B cell (primary cell): ENCODE results near the gene LRRC4B. TPM values are rescaled to one million over a fixed set of nuclear protein-coding genes. Genes with fewer than 3 reads are reported as not detected.

Source experiments
- ATAC-seq: fragments of 200-7000 bp; cut with Tn5 transposase; one replicate; pipeline ENCODE4 v1.10.0; 2021; ENCODE audit warnings: low read depth, mild to moderate bottlenecking, moderate number of reproducible peaks, moderate library complexity
- CTCF ChIA-PET: fragments of 350-600 bp; sonication (Branson Sonifier 250); formaldehyde crosslinking; loops from one replicate; lab custom pipeline; 2021; ENCODE audit warnings: antibody characterized with exemption, inconsistent platforms; lab: Charles Lee
- POLR2A ChIA-PET: fragments of 350-600 bp; sonication (Branson Sonifier 250); formaldehyde crosslinking; loops from one replicate; lab custom pipeline; 2021; ENCODE audit warnings: antibody characterized with exemption; lab: Charles Lee
- DNase-seq: peaks from one replicate; pipeline ENCODE4 v3.0.0; 2013
- H2AFZ ChIP-seq: 2 replicates; pipeline ENCODE4 v1.6.1; 2012; ENCODE audit warnings: mild to moderate bottlenecking, low read depth, low read length; ENCODE audit not compliant: insufficient read depth, poor library complexity, severe bottlenecking
- H3K27ac ChIP-seq, 2 donors: 1 replicate in 1 of 2; 2 replicates in 1 of 2; pipeline ENCODE4 v1.5.1; 2012 to 2013; ENCODE audit warnings: low read length in 2 of 2, mild to moderate bottlenecking in 2 of 2, moderate library complexity in 1 of 2
- H3K27me3 ChIP-seq, 4 experiments: fragments of 200-600 bp in 1 of 4; sonication (generic) in 1 of 4; replicated peaks in 1 of 4; 1 replicate in 2 of 4; 2 replicates in 2 of 4; pipeline versions ENCODE4 v1.6.1 to v1.7.0; 2013 to 2016; ENCODE audit warnings: low read length in 3 of 4, mild to moderate bottlenecking in 2 of 4, mixed read lengths in 1 of 4, moderate library complexity in 1 of 4; ENCODE audit not compliant: insufficient read depth in 4 of 4, control insufficient read depth in 3 of 4; ENCODE audit errors: control extremely low read depth in 1 of 4
- H3K36me3 ChIP-seq, 2 experiments: replicated peaks in 1 of 2; 1 replicate in 1 of 2; 2 replicates in 1 of 2; pipeline versions ENCODE4 v1.6.1 to v1.7.1; 2013; ENCODE audit warnings: low read length in 1 of 2; ENCODE audit not compliant: insufficient read depth in 2 of 2, control insufficient read depth in 1 of 2; ENCODE audit errors: control extremely low read depth in 1 of 2, extremely low read depth in 1 of 2
- H3K4me1 ChIP-seq, 2 donors: fragments of 200-600 bp in 1 of 2; sonication (generic) in 1 of 2; 1 replicate in 1 of 2; 2 replicates in 1 of 2; pipeline versions ENCODE4 v1.5.1 to v1.6.1; 2013 to 2017; ENCODE audit warnings: low read length in 2 of 2; ENCODE audit not compliant: control insufficient read depth in 2 of 2, insufficient read depth in 2 of 2
- H3K4me2 ChIP-seq: replicated peaks from 2 replicates; pipeline ENCODE3; 2012; ENCODE audit warnings: mild to moderate bottlenecking, low read depth, low read length; ENCODE audit not compliant: poor library complexity, severe bottlenecking
- H3K4me3 ChIP-seq, 5 experiments: fragments of 200-600 bp in 1 of 5; sonication (generic) in 1 of 5; 1 replicate in 3 of 5; 2 replicates in 2 of 5; pipeline versions ENCODE4 v1.5.1 to v1.7.0; 2011 to 2016; ENCODE audit warnings: low read length in 4 of 5, mild to moderate bottlenecking in 4 of 5, low read depth in 2 of 5, control low read depth in 1 of 5, moderate library complexity in 1 of 5; ENCODE audit not compliant: insufficient read depth in 1 of 5; ENCODE audit errors: control extremely low read depth in 1 of 5, extremely low read depth in 1 of 5
- H3K79me2 ChIP-seq: fragments of 200-600 bp; sonication (generic); one replicate; pipeline ENCODE4 v1.6.0; 2016; ENCODE audit warnings: low read length; ENCODE audit not compliant: control insufficient read depth, insufficient read depth
- H3K9ac ChIP-seq: fragments of 200-600 bp; sonication (generic); 2 replicates; pipeline ENCODE4 v1.6.1; 2017; ENCODE audit warnings: mild to moderate bottlenecking, low read length, moderate library complexity
- H3K9me3 ChIP-seq, 3 donors: one replicate each; pipeline versions ENCODE4 v1.6.1 to v1.7.1; 2013; ENCODE audit warnings: low read length in 2 of 3; ENCODE audit not compliant: control insufficient read depth in 2 of 3, insufficient read depth in 1 of 3; ENCODE audit errors: control extremely low read depth in 1 of 3
- H4K20me1 ChIP-seq: 2 replicates; pipeline ENCODE4 v1.6.0; 2012; ENCODE audit warnings: mild to moderate bottlenecking, low read length; ENCODE audit not compliant: insufficient read depth, control insufficient read depth, poor library complexity, severe bottlenecking
- H3K27ac Mint-ChIP-seq: one replicate; pipeline ENCODE4 v1.8.0; 2021; ENCODE audit warnings: mixed read lengths
- H3K27me3 Mint-ChIP-seq: one replicate; pipeline ENCODE4 v1.8.0; 2021; ENCODE audit warnings: mixed read lengths
- H3K4me1 Mint-ChIP-seq: one replicate; pipeline ENCODE4 v1.8.0; 2021; ENCODE audit warnings: mixed read lengths
- H3K4me3 Mint-ChIP-seq: one replicate; pipeline ENCODE4 v1.8.0; 2021; ENCODE audit warnings: mixed read lengths
- H3K9me3 Mint-ChIP-seq: one replicate; pipeline ENCODE4 v1.8.0; 2022; ENCODE audit warnings: mixed read lengths; ENCODE audit not compliant: insufficient read depth
- EZH2 ChIP-seq: IDR thresholded peaks from 2 replicates; pipeline ENCODE4 v1.6.1; 2012; ENCODE audit warnings: borderline replicate concordance, low read depth, mild to moderate bottlenecking, moderate library complexity, low read length; ENCODE audit not compliant: insufficient read depth, poor library complexity, severe bottlenecking
- WGBS: methylation state at CpG from one replicate; pipeline ENCODE4 v1.1.5; 2013; ENCODE audit warnings: missing lambda C conversion rate; ENCODE audit not compliant: insufficient coverage; 5-methylcytosine and 5-hydroxymethylcytosine counted together
- intact Hi-C: fragments of 100-400 bp; cut with micrococcal nuclease; formaldehyde crosslinking; loops from one replicate; pipeline ENCODE4 v1.10.0; 2022
- polyA plus RNA-seq: library from polyadenylated mRNA; depleted of rRNA; stranded (reverse); fragments of >200 nt; gene quantifications from 2 replicates; pipeline ENCODE4 v1.2.3, GENCODE V29; 2012
- total RNA-seq, 2 donors: library from RNA; stranded (reverse); fragments of 120-200 nt in 1 of 2; gene quantifications; 1 replicate in 1 of 2; 2 replicates in 1 of 2; pipeline versions ENCODE4 v1.2.3 to v1.2.4, GENCODE V29; 2013 to 2022
- TF ChIP-seq, protein P1 (sequence below): fragments of 200-600 bp; IDR thresholded peaks from one replicate; pipeline ENCODE4 v1.8.0; 2022; ENCODE audit warnings: antibody characterized with exemption, mild to moderate bottlenecking

LRRC4B gene
- total and polyA plus RNA-seq, 2 donors (not counting 1 experiment from before 2014, with no cell fraction given): 0.03 TPM; not detected in 1

DNA sequence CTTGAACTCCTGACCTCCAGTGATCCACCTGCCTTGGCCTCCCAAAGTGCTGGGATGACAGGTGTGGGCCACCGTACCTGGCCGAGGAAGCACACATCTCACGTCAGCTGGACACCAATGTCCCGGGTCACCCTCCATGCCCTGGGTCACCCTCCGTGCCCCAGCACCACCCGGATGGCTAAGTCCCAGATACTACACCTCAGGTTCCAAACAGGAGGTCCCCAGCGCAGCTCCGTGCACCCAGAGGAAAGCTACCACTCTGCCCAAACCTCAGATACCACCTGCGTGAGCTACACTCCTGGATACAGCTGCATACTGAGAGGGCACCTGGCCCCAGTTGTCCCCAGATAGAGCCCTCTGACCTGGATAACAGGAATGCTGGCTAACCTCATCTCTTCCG, 14.0 kb downstream of the LRRC4B start:
- WGBS: 88% methylated on average over 10 of the region's 10 CpGs
- no peak overlapping the region for H3K4me3 Mint-ChIP-seq
- no peak overlapping the region for H3K27ac ChIP-seq
- peaks cover 0 to 68% (median 13%) of the 10 kb centered on the region in 4 experiments for H3K27me3 ChIP-seq
- H3K36me3 ChIP-seq: no peaks in the 10 kb centered on the region
- no peak overlapping the region for H3K27ac Mint-ChIP-seq
- ChIA-PET POLR2A (no interaction called here), CTCF (interaction anchor here (0.5 kb wide), 1 partner anchor 20 kb away, joined by 3 read pairs; no protein-coding TSS in a partner anchor)
- H3K9ac ChIP-seq: no peak overlapping the region
- H3K4me2 ChIP-seq: no peak overlapping the region
- H3K9me3 ChIP-seq: peaks cover 0 to 17% (median 0%) of the 10 kb centered on the region in 3 donors
- no peak overlapping the region for H3K4me3 ChIP-seq
- no peaks in the 10 kb centered on the region for H3K9me3 Mint-ChIP-seq
- no peak for TF ChIP-seq EZH2
- TF ChIP-seq, protein P1, sequence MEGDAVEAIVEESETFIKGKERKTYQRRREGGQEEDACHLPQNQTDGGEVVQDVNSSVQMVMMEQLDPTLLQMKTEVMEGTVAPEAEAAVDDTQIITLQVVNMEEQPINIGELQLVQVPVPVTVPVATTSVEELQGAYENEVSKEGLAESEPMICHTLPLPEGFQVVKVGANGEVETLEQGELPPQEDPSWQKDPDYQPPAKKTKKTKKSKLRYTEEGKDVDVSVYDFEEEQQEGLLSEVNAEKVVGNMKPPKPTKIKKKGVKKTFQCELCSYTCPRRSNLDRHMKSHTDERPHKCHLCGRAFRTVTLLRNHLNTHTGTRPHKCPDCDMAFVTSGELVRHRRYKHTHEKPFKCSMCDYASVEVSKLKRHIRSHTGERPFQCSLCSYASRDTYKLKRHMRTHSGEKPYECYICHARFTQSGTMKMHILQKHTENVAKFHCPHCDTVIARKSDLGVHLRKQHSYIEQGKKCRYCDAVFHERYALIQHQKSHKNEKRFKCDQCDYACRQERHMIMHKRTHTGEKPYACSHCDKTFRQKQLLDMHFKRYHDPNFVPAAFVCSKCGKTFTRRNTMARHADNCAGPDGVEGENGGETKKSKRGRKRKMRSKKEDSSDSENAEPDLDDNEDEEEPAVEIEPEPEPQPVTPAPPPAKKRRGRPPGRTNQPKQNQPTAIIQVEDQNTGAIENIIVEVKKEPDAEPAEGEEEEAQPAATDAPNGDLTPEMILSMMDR: no peak
- H3K4me1 Mint-ChIP-seq: peaks cover 5% of the 10 kb centered on the region
- H3K4me1 ChIP-seq: peaks cover 13 to 14% of the 10 kb centered on the region in 2 donors
- H3K27me3 Mint-ChIP-seq: peaks cover 64% of the 10 kb centered on the region
- H4K20me1 ChIP-seq: no peaks in the 10 kb centered on the region
- intact Hi-C loops: no loop called here
- ATAC-seq: no peak
- no peaks in the 10 kb centered on the region for H3K79me2 ChIP-seq
- DNase-seq: no peak
- no peak overlapping the region for H2AFZ ChIP-seq

DNA sequence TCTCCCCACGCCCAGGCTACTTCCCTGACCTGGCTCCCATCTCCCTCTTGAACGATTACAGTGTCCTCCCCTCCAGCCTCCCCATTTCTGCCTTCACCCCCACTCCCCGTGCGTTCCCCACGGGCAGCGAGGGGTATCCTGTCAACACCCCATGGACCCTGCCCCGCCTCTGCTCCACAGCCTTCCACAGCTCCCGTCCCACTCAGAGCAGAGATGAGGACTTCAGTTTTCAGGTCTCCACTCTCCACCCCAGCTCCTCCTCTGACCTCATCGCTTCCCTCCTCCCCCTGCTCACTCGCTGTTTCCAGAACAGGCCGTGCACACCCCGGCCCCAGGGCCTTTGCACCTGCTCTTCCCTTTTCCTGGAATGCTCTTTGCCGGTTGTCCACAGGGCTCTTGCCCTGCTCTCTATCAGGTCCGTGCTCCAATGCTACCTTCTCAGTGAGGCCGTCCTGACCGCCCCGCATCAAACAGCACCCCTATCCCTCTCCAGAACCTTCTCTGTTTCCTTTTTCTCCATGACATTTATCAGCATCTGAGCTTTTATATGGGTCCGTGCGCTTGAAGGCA, 15.0 kb downstream of the LRRC4B start:
- WGBS: 82% methylated on average over 19 of the region's 19 CpGs
- no peak overlapping the region for H3K9ac ChIP-seq
- H3K27ac ChIP-seq: no peak overlapping the region
- no peak for DNase-seq
- no peak overlapping the region for H3K4me2 ChIP-seq
- H2AFZ ChIP-seq: no peak overlapping the region
- no peaks in the 10 kb centered on the region for H4K20me1 ChIP-seq
- H3K27me3 ChIP-seq: peaks cover 0 to 69% (median 13%) of the 10 kb centered on the region in 4 experiments
- CTCF ChIA-PET: no interaction called here
- no peak for ATAC-seq
- H3K79me2 ChIP-seq: no peaks in the 10 kb centered on the region
- no peak overlapping the region for H3K4me3 ChIP-seq
- TF ChIP-seq, protein P1: no peak
- TF ChIP-seq EZH2: no peak
- intact Hi-C loops: no loop called here
- H3K27me3 Mint-ChIP-seq: peaks cover 63% of the 10 kb centered on the region
- H3K4me1 ChIP-seq: peaks cover 13 to 14% of the 10 kb centered on the region in 2 donors
- no peak overlapping the region for H3K4me3 Mint-ChIP-seq
- H3K9me3 Mint-ChIP-seq: no peaks in the 10 kb centered on the region
- H3K36me3 ChIP-seq: no peaks in the 10 kb centered on the region
- POLR2A ChIA-PET: no interaction called here
- peaks cover 5% of the 10 kb centered on the region for H3K4me1 Mint-ChIP-seq
- peaks cover 0 to 17% (median 0%) of the 10 kb centered on the region in 3 donors for H3K9me3 ChIP-seq
- H3K27ac Mint-ChIP-seq: no peak overlapping the region
